Amniotic epithelial cell (primary cell): ENCODE measurements around the gene IFFO2.
A peak's percentile ranks its signal among the peaks of the same experiment; 100 is the strongest.

Experiments
- DNase-seq: peaks from one replicate; pipeline ENCODE4 v3.0.0-alpha.2; 2010; ENCODE audit warnings: low read depth

IFFO2 gene

GRCh38 chr1:18936814-18937481 lies 19.5 kb downstream of the IFFO2 start:
- DNase-seq: no peak

- DNase-seq: no peak
Measured at GRCh38 chr1:18936471-18936813, 20.0 kb downstream of the IFFO2 start.

DNA sequence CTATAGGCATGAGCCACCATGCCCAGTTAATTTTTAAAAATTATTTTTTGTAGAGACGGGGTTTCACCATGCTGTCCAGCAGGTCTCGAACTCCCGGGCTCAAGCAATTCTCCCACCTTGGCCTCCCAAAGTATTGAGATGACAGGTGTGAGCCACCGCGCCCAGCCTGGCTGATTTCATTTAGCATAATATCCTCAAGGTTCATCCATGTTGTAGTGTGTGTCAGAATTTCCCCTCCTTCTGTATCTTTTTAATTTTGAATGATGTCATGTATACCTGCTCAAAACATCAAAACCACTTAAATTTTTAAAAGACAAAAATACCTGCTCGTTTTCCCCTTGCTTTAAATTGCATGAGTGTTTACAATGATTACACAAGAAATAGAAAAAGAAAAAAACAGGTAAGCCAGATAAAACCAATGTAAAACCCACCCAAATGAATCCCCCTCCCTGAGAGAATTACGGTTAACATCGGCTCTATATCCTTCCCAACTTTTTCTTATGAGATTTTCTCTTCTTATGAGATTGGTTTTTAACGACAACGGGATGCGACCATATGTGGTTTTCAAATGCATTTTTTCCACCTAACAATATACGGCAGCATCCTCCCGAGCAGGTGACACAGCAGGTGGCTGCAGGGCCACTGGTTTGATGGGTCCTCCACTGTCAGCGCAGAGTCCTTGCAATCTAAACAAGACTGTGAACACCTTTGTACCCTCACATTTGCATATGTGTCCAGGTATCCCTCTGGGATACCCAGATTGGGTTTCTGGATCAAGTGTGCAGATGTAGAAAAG lies 22.1 kb downstream of the IFFO2 start:
- no peak for DNase-seq

DNA sequence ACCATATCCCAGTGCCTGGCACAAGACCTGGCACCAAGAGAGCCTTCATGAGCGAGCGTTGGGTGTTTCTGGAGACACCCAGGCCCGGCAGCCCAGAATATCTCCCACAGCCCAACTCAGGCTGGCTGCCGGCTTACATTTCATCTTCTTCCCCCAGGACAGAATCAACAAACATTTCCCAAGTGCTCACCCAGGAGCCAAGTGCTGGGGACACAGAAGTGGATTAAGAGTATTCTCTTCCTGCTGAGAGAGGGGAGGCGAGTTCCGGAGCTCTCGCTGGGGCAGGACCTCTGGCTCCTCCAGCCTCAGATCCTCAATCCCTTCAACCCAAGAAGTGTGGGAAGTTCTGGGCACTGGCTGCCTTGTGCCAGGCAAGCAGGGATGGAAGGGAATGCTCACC lies 23.6 kb downstream of the IFFO2 start:
- no peak for DNase-seq

DNA sequence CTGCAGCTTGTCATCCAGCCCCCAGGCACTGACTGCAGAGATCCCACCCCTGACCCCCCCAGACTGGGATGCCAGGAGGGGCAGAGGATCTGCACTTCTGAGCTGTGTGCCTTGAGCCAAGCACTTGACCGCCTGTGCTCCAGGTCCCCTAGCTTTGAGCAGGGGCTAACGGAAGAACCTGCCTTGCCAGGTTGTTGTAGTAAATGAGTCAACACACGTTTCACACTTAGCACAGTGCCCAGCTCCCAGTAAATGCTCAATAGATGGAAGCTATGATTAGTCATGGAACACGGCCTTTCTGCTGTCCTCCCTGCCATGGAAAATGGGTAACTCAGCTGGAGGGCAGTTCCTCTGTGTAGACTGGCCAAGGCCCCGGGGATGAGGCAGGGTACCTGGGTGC lies 24.1 kb downstream of the IFFO2 start:
- DNase-seq: no peak

DNA sequence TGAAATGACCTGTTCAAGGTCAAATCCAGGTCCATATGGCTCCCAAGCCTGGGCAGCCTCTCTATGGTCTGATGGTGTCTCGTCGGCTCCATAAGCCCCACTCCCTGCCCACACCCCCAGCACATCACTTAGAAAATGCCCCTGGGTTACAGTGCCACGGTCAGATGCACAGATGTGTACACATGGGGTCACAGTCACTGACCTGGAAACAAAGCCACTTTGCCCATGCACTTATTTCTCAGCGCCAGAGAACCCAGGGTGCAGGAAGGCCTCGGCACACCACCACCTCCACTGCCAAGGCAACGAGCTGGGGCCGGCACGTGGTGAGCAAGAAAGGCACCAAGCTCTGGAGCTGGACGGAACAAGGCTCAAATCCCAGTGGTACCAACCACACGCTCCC lies 24.7 kb downstream of the IFFO2 start:
- DNase-seq: no peak

DNA sequence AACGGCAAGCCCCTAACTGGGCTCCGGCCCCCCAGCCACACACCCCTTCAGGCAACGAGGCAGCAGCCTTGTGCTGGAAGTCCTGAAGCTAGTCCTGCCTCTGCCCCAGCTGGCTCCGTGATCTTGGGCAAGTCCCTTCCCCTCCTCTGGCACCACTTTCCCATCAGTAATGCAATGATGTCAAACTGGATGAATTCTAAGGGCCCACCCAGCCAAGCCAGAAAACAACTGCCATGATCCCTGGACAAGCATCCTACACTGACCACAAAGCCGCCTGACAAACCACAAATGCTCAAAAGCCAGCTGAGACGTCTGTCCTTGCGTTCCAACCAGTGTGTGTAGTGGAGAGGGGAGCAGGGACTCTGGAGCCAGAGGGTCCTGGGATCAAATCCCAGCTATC lies 26.8 kb downstream of the IFFO2 start:
- DNase-seq: peak; percentile 44

- DNase-seq: no peak
Measured at GRCh38 chr1:18928985-18929384, 27.5 kb downstream of the IFFO2 start.

DNA sequence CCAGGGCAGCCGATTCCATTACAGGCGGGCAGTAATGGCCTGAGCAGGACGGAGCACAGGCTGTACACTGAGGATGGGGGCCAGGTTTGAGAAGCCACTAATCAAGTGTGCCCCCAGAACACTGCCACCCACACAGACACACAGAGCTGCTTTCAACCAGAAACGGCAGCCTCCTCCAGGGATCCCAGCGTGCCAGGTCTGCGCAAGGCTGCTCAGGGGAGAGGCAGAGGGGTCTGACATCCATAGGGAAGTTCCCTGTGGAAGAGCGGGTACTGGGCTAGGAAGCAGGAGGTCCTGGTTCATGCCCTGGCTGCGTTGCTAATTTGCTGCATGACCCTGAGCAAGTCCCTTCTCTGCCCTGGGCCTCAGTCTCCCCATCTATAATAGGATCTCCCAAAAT lies 28.1 kb downstream of the IFFO2 start:
- DNase-seq: no peak

GRCh38 chr1:18927654-18928272 lies 28.7 kb downstream of the IFFO2 start:
- peak; percentile 79 for DNase-seq

DNA sequence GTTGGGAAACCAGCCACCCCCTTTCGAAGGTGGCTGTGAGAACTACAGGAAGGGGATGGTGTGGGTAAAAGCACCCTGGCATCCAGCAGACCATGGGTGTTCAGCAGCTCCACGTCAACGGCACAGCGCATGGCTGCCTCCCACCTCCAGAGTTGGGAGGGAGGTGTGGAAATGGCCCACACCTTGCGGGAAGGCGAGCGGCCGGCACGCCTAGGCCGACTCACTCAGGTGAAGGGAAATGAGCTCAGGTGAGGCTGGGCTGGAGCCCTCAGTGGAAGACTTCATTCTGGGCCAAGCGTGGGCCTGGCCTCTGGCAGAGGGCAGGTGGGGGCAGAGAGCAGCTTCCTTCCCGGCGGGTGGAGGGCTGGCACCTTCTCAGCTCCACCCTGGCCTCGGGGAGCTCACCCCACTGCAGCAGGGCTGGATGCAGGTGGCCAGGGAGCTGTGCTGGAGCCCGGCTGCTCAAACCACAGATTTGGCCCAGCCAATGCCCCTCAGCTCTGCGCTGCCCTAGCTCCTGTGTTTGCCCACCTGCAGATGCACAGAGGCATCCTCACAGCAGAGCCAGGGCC lies 29.3 kb downstream of the IFFO2 start:
- DNase-seq: no peak

- peak; percentile 81 for DNase-seq
Measured at GRCh38 chr1:18926315-18927081, 30.0 kb downstream of the IFFO2 start.

- DNase-seq: no peak
Measured at GRCh38 chr1:18925279-18925678, 31.2 kb downstream of the IFFO2 start.

GRCh38 chr1:18924221-18924691 lies 32.2 kb downstream of the IFFO2 start:
- DNase-seq: peak; percentile 39

DNA sequence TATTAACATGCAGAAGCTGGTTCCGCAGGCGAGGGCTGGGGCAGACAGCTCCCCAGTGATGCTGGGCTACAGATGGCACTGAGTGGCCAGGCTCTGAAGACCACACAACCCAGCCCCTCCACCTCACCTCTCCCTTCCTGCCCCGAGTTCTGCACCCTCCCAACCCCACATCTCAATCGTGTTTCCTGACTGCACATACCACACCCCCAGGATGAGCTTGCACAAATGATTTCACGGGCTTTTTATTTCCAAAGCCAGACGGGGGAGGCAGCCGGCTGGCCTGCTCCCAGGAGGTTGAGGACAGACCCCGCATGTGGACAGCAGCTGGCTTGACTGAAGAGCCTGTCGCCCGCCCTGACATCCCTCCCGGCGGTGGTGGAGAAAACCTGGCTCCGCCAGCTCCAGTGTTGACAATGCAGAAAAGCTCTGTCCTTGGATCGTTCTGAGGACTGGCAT lies 32.7 kb downstream of the IFFO2 start:
- DNase-seq: no peak

DNA sequence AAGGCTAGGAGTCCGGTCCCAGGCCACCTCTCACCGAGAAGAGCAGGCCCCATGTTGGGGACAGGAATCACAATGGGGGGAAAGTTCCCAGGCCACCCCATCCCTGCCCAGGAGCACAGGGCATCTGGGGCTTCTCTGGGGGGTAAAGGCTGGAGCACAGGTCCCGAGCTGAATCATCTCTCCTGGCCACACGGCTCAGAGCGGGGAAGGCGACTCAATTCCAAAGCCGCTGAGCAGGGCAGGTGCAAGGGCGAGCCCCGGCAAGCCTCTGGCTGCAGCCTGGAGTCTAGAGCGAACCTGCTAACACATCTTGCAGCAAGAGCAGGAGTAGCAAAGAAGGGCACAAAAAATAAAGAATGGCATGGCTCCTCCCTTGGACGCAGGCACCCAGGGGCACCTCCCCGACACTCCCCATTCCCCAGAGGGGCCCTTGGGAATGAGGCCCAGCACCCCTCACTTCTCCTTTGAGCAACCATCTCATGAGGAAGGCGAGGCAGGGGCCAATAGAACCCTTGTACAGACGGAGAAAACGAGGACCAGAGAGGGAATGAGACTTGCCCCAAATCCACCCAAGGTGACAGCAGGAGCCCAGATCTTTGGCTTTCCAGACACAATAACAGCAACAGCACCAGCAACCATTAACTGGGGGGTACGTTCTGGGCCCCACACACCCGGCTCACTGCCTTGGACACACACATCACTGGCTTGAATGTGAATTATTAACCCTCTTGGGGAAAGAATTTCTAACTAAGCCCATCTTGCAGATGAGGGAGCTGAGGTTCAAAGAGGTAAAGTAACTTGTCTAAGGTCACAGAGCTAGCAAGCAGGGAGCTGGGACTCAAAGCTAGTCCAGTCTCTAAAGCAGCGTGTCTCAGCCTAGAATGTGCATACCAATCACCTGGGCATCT lies 33.4 kb downstream of the IFFO2 start:
- DNase-seq: no peak

GRCh38 chr1:18922319-18922726 lies 34.2 kb downstream of the IFFO2 start:
- DNase-seq: peak; percentile 63

- peak; percentile 13 for DNase-seq
Measured at GRCh38 chr1:18921516-18922251, 34.8 kb downstream of the IFFO2 start.

DNA sequence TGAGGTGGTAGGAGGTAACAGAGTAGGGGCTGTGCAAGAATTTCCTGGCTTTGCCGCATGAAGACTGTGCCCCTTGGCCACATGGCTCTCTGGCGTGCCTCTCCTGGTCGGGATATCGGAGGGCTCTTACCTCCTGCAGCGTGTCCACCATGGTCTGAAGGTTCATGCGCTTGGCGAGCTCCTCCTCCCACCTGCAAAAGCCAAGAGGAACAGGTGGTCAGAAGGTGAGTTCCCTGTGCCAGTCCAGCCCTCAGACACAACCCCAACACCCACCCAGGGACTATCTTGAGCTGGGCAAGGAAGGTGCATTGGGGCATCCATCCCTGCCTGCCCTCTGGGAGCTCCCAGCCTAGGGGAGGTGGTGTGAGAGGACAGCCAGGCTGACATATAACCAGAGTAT lies 35.5 kb downstream of the IFFO2 start:
- no peak for DNase-seq

- DNase-seq: no peak
Measured at GRCh38 chr1:18919956-18920355, 36.5 kb downstream of the IFFO2 start.
